GM21381 (cell line): ENCODE results near the gene CATSPERE.

Experiments used
- ATAC-seq: cut with Tn5 transposase; IDR thresholded peaks from one replicate; pipeline ENCODE4 v1.9.1; 2021; ENCODE audit warnings: mild to moderate bottlenecking, moderate library complexity; ENCODE audit not compliant: unreplicated experiment

Gene CATSPERE

DNA sequence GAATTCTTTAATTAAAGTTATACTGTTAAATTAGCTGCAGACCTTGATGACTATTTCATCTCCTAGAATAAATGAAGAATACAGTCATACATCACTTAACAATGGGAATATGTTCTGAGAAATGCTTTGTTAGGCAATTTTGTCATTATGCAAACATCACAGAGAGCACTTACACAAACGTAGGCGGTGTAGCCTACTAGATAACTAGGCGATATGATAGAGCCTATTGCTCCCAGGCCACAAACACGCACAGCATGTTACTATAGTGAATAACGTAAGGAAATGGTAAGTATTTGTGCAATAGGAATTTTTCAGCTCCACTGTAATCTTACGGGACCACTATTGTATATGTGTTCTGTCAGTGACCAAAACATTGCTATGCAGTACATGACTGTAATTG lies 154.2 kb downstream of the CATSPERE start:
- no peak for ATAC-seq

DNA sequence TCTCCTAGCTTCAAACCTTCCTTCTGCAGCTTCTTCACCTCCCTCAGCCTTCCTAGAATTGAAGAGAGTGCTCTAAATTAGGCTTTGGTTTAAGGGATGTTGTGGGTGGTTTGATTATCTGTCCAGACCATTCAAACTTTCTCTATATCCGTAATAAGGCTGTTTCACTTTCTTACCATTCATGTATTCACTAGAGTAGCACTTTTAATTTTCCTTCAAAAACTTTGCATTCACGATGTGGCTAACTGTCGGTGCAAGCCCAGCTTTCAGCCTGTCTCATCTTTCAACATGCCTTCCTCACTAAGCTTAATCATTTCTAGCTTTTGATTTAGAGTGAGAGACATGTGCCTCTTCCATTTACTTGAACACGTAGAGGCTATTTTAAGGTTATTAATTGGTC lies 165.6 kb downstream of the CATSPERE start:
- no peak for ATAC-seq

DNA sequence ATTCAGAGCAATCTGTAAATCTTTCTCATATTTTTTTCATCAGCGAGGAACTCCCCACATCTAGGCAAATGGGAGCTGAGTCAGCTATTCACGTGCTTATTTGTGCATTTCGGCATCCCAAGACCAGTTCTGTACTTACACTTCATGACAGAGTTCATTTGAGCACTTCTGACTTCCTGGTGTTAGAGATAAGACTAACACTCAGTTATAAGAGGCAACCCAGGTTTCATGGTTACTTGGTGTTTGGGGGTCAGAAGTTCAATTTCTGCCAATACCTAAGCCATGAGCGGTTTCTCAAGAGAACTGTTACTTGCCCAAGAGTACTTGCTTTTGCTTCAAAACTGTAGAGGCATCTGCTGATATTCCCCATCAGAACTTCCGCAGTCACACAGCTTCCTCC lies 167.7 kb downstream of the CATSPERE start:
- ATAC-seq: no peak

DNA sequence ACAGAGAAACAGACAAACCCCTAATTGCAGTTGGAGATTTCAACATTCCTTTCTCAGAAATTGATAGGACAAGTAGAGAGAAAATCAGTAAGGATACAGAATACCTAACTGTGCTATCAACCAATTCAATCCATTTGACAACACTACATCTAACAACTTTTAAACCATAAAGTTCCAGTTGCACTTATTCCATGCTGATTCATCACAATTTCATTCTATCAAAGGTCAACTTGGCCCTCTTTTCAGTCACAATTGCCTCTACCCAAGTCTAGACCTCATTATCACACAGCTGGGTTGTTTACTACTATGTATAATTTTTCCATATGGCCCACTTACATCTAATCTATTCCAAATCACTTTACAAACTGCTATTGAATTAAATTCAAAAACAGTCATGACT lies 172.1 kb downstream of the CATSPERE start:
- ATAC-seq: no peak

DNA sequence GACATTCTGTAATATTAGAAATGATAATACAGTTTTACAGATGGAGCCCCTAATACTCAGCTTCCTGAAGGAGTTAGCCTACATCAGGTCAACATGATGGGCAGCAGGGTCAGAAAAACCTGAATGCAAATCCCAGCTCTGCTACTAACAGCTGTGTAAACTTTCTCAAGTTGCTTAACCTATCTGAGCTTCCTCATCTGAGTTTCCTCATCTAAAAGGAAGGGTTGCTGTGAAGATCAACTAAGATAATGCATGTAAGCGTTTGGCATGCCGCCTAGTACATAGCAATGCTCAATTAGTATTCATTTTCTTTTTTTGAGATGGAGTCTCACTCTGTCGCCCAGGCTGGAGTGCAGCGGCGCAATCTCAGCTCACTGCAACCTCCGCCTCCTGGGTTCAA lies 173.5 kb downstream of the CATSPERE start:
- ATAC-seq: no peak

DNA sequence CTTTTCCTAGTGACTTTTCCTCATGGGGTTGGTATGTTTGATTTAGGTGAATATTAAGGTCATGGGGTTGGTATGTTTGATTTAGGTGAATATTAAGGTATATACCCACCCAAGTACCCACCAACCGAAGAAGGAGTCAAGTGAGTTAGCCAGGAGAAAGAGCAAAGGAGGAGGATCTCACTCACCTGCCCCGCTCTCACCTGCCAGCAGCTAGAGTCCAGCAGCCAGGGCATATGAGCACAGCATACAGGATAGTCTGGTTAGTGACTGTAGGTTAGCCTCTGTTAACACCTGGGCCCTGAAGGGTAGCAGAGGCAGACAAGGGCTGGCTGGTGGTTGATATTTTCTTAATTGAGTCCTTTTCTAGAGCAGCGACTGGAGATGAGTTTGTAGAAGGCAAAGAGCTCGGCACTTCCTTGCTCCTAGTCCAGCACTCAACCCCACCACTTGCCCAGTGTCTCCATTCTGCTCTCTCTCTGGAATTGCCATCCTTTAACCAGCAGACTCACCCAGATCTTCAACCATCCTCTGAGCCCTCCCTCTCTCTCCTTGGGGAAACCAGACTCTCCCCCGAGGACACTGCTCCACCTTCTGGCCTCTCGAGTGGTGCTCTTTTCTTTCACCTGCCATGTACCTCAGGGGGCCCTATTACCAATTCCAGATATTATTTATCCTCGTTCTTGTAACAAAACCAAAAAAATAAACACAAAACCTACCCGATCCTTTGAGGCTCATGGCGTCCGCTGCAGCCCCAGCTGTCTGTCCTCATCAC lies 175.6 kb downstream of the CATSPERE start:
- ATAC-seq: no peak

DNA sequence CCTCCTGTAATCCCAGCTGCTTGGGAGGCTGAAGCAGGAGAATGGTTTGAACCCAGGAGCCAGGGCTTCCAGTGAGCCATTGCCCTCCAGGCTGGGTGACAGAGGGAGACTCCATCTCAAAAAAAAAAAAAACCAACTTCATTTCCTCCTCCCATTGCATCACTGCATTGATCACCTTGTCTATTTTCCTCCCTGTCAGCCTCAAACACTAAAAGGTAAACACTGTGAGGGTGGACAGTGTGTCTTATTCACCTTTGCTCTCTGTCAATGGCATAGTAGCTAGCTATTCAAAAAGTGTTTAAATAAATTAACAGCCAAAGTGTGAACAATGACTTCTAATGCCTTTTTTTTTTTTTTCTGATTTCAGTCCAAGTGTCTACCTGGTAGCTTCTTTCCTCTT lies 178.5 kb downstream of the CATSPERE start:
- no peak for ATAC-seq

DNA sequence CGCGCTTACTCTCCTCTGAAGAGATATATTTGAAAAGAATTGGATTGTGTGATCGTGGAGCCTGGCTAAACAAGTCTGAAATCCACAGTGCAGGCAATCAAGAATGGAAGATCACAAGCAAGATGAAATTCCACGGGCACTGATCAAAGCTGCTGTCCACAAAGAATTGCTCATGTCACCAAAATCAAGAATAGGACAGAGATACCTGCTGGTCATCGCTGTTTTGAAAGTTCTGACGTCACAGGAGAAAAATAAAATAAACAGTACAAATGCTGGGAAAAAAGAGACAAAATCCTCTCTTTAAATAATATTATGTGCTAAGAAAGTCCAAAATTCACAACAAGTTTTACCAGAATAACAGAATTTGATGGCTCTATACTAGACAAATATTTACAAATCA lies 179.8 kb downstream of the CATSPERE start:
- ATAC-seq: no peak

DNA sequence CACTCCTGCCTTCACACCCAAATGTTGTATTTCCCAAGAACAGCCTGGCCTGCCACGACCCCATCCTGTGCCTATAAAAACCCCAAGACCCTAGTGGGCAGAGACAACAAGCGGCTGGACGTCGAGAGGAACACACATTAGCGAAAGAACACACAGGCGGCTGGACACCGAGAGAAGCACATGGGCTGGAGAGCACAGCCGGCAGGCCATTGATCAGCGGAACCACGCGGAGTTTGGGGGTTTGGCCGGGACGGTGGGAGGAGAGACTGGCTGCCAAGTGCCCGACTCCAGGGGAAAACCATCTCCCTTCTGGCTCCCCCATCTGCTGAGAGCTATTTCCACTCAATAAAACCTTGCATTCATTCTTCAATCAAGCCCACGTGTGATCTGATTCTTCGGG lies 181.5 kb downstream of the CATSPERE start:
- no peak for ATAC-seq

DNA sequence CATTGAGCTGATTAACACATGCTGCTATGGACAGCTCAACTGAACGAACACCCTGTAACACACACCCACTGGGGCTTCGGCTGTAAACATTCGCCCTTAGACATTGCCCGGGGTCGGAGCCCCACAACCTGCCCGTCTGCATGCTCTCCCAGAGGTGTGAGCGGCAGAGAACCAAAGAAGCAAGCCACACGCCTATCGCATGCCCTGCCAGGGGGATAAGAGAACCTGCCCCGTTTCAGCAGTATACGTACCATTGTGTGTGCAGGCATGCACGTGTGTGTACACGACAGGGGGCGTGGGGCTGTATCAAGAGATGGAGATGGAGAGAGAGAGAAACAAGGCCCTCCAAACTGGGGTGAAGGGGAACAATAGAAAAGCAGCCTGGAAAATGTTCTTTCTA lies 181.9 kb downstream of the CATSPERE start:
- no peak for ATAC-seq

DNA sequence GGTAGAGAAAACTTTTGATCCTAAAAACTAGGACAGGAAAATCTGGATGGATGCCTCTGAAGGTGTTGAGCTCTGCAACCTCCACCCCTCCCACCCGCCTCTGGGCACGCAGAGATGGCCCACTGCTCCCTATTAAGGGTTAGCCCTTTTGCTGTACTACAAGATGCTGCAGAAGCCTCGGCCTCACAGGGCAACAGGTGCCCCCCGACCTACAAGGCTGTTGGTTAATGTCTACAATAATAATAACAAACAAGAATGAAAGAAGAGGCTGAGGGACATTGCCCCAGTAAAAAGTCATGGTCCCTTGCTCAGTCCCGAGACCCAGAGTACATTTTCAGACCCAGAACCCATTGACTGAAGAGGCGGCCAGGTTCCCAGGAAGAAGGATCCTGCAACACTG lies 184.3 kb downstream of the CATSPERE start:
- ATAC-seq: no peak

DNA sequence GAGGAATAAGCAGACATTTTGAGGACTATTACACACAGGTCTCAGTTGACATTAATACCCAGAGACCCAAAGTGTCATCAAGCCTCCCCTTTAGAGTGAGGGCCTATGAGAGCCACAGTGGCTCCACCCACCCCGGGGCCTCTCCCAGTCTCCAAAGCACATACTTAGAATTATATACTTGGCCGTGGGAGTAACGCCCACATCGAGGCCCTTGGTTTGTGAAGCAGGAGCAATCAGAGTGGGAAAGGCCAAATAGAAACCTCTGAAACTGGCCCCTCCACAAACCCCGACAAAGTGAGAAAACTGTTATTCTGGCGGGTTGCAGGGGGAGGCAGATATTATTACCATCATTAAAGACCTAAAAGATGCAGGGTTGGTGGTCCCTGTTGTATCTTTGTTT lies 184.8 kb downstream of the CATSPERE start:
- ATAC-seq: no peak

DNA sequence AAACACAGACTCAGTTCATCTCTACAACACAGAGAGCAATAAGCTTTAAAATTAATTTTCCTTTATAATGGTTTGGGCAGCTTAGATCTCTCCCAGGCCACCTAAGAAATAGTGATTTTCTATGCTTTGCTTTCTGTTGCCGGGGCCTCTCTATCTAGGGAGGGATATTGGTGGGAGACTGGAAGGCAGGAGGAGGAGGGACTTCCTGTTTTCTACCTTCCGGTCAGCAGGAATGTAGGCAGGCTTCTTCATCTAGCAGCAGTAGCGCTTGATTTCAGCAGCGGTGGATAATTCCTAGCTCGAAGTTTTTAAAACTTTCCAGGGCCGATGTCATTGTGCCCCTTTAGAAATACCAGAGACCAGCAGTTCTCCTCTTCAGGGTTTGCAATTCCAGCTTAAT lies 186.7 kb downstream of the CATSPERE start:
- ATAC-seq: no peak

DNA sequence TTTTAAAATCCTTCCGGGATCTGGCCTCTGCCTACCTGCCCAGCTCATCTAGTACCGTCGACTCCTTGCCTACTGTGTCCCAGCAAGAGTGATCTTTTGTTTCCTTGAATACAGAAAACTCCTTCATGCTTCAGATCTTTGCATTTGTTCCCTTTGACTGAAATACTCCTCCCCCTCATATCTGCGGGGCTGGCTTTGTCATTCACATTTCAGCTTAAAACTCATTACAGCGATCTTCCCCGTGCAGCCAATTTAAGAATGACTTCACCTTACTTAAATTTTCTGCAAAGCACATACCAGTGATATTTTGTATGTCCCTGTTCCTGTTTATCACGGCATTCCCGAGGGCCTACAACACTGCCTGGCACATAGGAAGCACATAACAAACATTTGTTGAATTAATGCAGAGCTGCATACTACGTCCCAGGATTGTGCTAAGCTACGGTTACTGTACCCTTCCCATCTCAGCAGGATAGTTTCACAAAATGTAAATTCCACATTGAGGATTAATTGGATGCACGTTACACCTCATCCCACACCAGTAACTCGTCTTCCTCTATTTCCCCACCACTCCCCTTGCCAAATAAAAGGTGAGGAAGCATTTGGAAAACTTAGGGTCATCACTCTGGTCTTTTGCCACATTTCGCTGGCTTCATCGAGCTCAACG lies 191.0 kb downstream of the CATSPERE start:
- ATAC-seq: no peak

DNA sequence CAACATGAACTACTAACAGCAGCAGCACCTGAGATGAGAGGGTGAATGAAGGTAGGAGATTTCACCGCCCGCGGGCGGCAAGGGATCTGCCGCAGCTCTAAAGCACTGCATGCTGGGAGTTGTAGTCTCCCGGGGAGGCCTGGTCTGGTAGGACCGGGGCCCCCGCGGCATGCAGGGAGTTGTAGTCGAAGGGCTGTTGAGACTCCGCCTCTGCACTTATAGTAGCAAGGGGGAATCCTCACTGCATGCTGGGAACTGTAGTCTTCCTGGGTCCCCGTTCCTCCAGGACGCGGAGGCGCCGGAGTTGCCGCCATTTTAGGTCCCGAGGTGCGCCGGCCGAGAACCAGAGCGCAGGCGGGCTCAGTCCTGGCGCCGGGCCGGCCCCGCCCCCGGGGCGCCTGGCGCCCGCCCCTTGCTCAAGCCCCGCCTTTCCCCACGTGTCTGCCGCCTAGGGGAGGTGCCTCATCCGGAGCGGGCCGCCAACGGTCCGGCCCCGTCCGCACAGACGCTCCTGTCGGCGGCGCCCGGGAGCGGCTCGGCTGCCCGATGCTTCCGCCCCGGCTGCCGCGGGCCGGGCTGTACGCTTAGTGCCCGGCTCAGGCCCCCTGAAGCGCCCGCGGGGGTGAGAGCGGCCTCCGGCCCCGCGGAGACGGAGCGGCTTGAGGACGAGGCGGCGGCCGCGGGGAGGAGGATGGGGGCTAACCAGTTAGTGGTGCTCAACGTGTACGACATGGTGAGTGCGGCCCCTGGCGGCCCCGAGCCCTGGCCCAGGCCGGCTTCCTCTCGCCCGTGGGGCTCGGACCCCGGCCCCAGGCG lies 191.8 kb downstream of the CATSPERE start, which contains the start of gene DESI2:
Gene DESI2 (plus strand): TSS at position 504 of the 816 bp plus-strand sequence. CDS start 188 bp downstream, at position 692.
- peak; percentile 94 for ATAC-seq

DNA sequence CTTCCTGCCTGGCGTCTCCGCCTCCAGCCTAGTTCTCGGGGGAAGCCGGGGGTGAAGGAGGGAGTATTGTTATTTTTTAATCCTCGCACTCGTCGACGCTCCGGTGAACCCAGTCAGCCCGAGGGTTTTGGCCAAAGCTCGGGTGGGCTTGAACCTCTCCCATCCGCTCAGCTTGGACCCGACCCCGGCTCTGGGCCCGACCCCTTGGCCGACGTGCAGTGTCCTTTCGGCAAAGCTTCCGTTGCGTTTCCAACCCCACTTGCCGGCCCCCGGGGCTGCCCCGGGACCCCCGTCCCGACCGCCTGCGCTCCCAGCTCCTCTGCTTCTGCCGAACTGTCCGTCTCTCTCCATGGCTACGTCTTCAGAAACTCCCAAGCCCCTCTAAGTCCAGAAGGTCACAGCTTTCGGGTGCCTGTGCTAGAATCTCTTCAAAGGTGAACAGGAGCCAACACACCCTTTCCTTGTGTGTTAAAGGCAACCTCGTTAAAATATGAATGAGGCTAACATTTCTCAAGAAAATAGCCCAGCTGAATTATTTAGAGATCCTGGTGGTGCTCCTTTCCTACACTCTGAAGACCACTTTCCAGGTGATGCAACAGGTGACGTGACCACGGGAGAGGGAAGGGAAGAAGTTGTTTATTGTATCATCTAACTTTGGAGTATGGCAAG lies 192.5 kb downstream of the CATSPERE start:
- ATAC-seq: no peak

DNA sequence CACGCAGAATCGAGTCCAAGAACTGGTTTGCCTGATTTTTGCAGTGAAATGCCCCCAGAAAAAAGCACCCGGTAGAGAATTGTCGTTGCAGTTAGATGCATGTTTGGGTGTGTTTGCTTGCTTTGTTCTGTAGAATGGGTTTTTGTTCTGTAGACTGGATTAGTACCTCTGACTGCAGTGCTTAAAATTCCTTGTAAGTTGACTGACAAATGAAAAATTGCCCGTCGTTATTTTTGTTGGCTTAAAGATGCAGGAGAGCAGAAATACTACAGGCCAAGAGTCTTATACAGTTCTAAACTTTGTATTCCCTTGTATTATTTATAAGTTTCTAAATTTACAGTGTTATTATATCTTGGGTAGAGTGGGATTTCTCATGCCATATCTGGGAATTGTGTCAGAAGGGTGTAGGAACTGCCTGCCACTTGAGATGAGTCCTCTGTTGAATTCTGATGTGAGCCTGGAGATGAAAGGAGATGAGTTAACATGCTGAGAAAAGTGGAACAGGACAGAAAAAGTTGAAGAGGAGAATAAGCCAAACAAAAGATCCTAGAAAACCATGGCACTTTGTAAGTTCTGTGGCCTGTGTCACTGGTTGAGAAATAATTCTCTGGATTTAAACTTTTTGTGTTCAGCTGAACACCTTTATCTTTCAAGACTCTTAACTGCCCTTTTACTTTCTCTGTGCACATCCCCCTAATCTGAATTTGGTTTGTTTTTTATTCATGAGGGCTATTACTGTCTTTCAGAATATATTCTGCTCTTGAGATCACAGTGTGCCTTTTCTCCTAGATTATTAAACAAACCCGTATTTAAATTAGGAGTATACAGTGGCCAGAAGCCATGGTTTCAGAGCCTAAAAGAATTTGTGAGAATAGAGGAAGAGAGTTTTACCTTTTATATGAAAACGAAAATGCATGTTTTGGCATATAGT lies 193.3 kb downstream of the CATSPERE start:
- no peak for ATAC-seq

DNA sequence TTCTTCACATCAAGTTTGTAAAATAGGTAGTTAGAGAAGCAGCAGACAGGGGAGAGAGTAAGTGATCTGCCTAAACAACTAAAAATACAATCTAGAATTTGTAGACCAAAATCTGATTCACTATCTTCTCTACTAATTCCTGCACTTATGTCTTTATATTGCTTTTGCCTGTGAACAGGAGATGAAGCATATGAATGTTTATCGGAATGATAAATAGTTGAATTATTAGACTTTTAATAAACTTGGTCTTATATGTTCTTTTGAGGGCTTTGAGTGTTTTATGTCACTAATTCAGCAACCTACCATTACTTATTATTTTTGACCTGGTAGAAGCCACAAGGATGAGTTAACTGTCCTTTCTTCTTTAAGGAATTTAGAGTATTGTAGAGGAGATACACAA lies 194.1 kb downstream of the CATSPERE start:
- ATAC-seq: no peak

DNA sequence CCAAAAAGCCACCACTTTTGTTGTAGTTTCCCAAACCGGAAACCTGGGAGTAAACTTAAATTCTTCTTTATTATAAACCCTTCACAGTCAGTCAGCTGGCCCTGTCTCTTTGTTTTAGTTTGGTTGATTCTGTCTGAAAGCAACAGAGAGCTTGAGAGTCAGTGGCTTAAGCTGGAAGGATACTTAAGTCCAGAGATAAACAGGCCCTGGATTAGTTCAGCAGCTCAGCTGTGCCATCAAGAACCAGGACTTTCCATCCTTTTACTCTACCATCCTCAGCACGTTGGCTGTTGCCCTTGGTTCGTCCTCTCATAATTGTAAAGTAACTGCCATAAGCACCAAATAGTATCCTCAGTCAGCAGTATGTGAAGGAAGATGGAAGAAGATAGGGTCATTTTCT lies 196.3 kb downstream of the CATSPERE start:
- no peak for ATAC-seq

DNA sequence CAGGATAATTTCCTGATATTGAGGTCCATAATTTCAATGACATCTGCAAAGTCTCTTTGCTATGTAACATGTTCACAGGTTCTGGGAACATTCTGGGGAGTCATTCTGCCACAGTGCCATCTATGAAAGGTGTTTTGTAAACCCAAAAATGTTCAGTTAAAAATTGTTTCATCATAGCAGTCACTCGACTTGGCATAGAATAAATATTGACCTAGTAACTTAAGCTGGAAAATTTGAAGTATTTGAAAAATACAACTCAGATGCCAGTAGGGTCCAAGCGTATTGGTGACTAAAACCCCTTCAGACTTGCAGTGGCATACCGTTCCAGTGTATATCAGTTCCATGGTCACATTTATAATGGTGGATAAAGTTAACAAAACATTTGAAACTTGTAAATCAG lies 198.6 kb downstream of the CATSPERE start:
- no peak for ATAC-seq
